ENCODE results near the gene TEK. TPM values are rescaled to one million over a fixed set of nuclear protein-coding genes. Genes with fewer than 3 reads are reported as not detected.

The TEK gene
- polyA plus RNA-seq, 1 donor (not counting 4 experiments of a cell fraction or from before 2014, with no cell fraction given) = 0.03 TPM

GRCh38 chr9:27117489-27118135, 8.6 kb downstream of the TEK start:
- Histone ChIP-seq H3K27me3 (ENCODE audit: control insufficient read depth, extremely low read depth, insufficient read depth, low read length) (no peaks in the 10 kb centered on the region), H3K4me3 (ENCODE audit: control insufficient read depth in 2 of 3, extremely low read depth in 1 of 3, insufficient read depth in 2 of 3, low read depth in 1 of 3, low read length in 3 of 3) (no peak overlapping the region), H2AFZ (ENCODE audit: control insufficient read depth, low read length) (no peak overlapping the region), H3K4me1 (ENCODE audit: control insufficient read depth, extremely low read depth, insufficient read depth, low read length) (no peaks in the 10 kb centered on the region), H3K9me1 (ENCODE audit: control insufficient read depth, extremely low read depth, insufficient read depth, low read length) (no peaks in the 10 kb centered on the region), H3K9me3 (ENCODE audit: control insufficient read depth, low read depth, low read length) (no peaks in the 10 kb centered on the region), H3K36me3 (ENCODE audit: control insufficient read depth in 2 of 2, extremely low read depth in 1 of 2, insufficient read depth in 2 of 2, low read length in 2 of 2) (no peaks in the 10 kb centered on the region), H3K9ac (ENCODE audit: control insufficient read depth, extremely low read depth, insufficient read depth, low read length) (no peak overlapping the region), H4K20me1 (ENCODE audit: control insufficient read depth, extremely low read depth, insufficient read depth, low read length) (no peaks in the 10 kb centered on the region), H3K4me2 (ENCODE audit: control insufficient read depth, extremely low read depth, insufficient read depth, low read depth, low read length) (no peak overlapping the region), H3K79me2 (ENCODE audit: control insufficient read depth, insufficient read depth, low read length) (no peaks in the 10 kb centered on the region), H3K27ac (ENCODE audit: control insufficient read depth, insufficient read depth, low read length) (no peak overlapping the region)
- dilution Hi-C loops (cut with MboI; ENCODE audit: extremely low pct_ligation_motif_present, low sequenced_read_pairs) = no loop called here
- TF ChIP-seq EZH2 (IDR thresholded peaks at IDR 0.05; ENCODE audit: low read length) (no peak), CTCF (optimal IDR thresholded peaks at IDR 0.05 in 1 of 3, IDR thresholded peaks at IDR 0.05 in 1 of 3, conservative IDR thresholded peaks at IDR 0.05 in 1 of 3; ENCODE audit: extremely low read depth in 1 of 3, insufficient read depth in 2 of 3, low read length in 3 of 3) (no peak)
- DNase-seq (ENCODE audit: low read depth, low spot score) = no peak
- no peak for FAIRE-seq

GRCh38 chr9:27118916-27119315, 9.9 kb downstream of the TEK start:
- dilution Hi-C loops (cut with MboI; ENCODE audit: extremely low pct_ligation_motif_present, low sequenced_read_pairs) = no loop called here
- Histone ChIP-seq H3K4me3 (ENCODE audit: control insufficient read depth in 2 of 3, extremely low read depth in 1 of 3, insufficient read depth in 2 of 3, low read depth in 1 of 3, low read length in 3 of 3) (no peak overlapping the region), H2AFZ (ENCODE audit: control insufficient read depth, low read length) (no peak overlapping the region), H3K9ac (ENCODE audit: control insufficient read depth, extremely low read depth, insufficient read depth, low read length) (no peak overlapping the region), H4K20me1 (ENCODE audit: control insufficient read depth, extremely low read depth, insufficient read depth, low read length) (no peaks in the 10 kb centered on the region), H3K4me2 (ENCODE audit: control insufficient read depth, extremely low read depth, insufficient read depth, low read depth, low read length) (no peak overlapping the region), H3K4me1 (ENCODE audit: control insufficient read depth, extremely low read depth, insufficient read depth, low read length) (peaks cover 11% of the 10 kb centered on the region), H3K9me1 (ENCODE audit: control insufficient read depth, extremely low read depth, insufficient read depth, low read length) (no peaks in the 10 kb centered on the region), H3K27me3 (ENCODE audit: control insufficient read depth, extremely low read depth, insufficient read depth, low read length) (no peaks in the 10 kb centered on the region), H3K79me2 (ENCODE audit: control insufficient read depth, insufficient read depth, low read length) (no peaks in the 10 kb centered on the region), H3K27ac (ENCODE audit: control insufficient read depth, insufficient read depth, low read length) (no peak overlapping the region), H3K9me3 (ENCODE audit: control insufficient read depth, low read depth, low read length) (no peaks in the 10 kb centered on the region), H3K36me3 (ENCODE audit: control insufficient read depth in 2 of 2, extremely low read depth in 1 of 2, insufficient read depth in 2 of 2, low read length in 2 of 2) (no peaks in the 10 kb centered on the region)
- FAIRE-seq (no peak), DNase-seq (ENCODE audit: low read depth, low spot score) (no peak)
- no peak for TF ChIP-seq CTCF (optimal IDR thresholded peaks at IDR 0.05 in 1 of 3, IDR thresholded peaks at IDR 0.05 in 1 of 3, conservative IDR thresholded peaks at IDR 0.05 in 1 of 3; ENCODE audit: extremely low read depth in 1 of 3, insufficient read depth in 2 of 3, low read length in 3 of 3)
